Measurements from ENCODE around the gene HNF4A.

DNA sequence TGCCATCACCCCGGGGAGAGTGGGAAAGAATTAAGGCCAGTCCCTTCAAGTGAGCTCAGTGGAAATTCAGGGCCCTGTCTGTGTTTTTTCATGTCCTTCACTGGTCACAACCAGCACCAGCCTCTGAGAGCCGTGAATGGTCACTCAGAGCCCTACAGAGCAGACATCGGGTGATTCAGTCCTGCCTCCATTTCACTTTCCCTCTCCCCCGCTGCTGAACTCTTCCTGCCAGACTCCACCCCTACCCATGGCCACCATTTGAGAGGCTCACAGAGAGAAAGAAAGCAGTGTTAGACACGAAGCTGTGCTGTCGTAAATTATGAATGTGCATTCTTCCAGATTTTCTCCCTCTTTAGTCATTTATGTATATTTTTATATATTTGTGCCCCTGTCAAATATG lies 13.3 kb upstream of the HNF4A start:
- TF ChIP-seq CTCF (IDR thresholded peaks at IDR 0.05) (no peak), POLR2A (IDR thresholded peaks at IDR 0.05) (no peak)

All from sigmoid colon (tissue), 3 donors.